Measurements from ENCODE around the gene GSTO2.

- no peak for TF ChIP-seq CTCF (IDR thresholded peaks at IDR 0.05; ENCODE audit: low read length)
- no peak for TF ChIP-seq EZH2 (optimal IDR thresholded peaks at IDR 0.05; ENCODE audit: low read depth, low read length)
- TF ChIP-seq EZH2phosphoT487 (IDR thresholded peaks at IDR 0.05; ENCODE audit: low read length): no peak
Observed at GRCh38 chr10:104342941-104343411, 74.0 kb downstream of the GSTO2 start.

Data from MM.1S (cell line).